NCI-H446 treated with DMSO at 0.1 percent for 48 hours (cell line): ENCODE results near the gene RPAP2.

Experiments used
- DNase-seq: peaks from one replicate; lab custom pipeline; 2025; lab: John Stamatoyannopoulos, UW

Gene RPAP2

GRCh38 chr1:92447033-92447681, 148.3 kb downstream of the RPAP2 start:
- DNase-seq: no peak

GRCh38 chr1:92447976-92448375, 149.1 kb downstream of the RPAP2 start:
- no peak for DNase-seq
